ENCODE results near the gene NOS2. TPM values are rescaled to one million over a fixed set of nuclear protein-coding genes. Genes with fewer than 3 reads are reported as not detected.
A peak's percentile ranks its signal among the peaks of the same experiment; 100 is the strongest.
"Not testable (repeated sequence)": the region's sequence is repeated elsewhere in the genome, so short reads cannot be mapped to it uniquely, and the experiment has no call there.

Gene NOS2
- total RNA-seq = under 1 TPM; 0.09 to 0.30 TPM

DNA sequence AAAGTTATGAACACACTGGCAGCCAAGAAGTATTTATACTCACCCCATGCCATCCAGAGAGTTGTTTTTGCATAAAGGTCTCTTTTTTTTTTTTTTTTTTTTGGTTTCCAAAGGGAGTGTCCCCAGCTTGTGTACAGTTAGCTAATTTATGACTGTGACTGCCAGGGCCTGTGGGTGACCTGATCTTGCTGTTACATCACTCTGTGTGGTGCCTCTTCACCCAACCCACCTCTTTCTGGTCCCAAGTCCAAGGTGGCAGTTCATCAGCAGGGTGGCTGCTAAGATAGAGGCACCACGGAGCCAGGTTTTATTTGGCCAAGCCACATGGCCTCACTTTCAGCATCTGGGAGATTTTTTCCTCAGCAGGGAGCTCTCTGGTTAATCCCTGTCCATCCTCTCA is at the start of gene NOS2:
Gene NOS2 (minus strand): TSS at position 8 of the 400 bp plus-strand sequence. CDS start 1,720 bp downstream, outside the sequence.
- H3K9me3 Mint-ChIP-seq = no peaks in the 10 kb centered on the region
- DNase-seq = no peak
- H3K4me3 Mint-ChIP-seq = no peak within 1 kb of the TSS
- no peaks in the 10 kb centered on the region for H3K36me3 Mint-ChIP-seq
- peaks cover 21% of the 10 kb centered on the region for H3K27me3 Mint-ChIP-seq
- H3K27ac Mint-ChIP-seq = no peak within 1 kb of the TSS
- POLR2A ChIA-PET = no interaction called here
- ATAC-seq (ENCODE audit: low read depth) = no peak
- peaks cover 4% of the 10 kb centered on the region for H3K4me1 Mint-ChIP-seq

DNA sequence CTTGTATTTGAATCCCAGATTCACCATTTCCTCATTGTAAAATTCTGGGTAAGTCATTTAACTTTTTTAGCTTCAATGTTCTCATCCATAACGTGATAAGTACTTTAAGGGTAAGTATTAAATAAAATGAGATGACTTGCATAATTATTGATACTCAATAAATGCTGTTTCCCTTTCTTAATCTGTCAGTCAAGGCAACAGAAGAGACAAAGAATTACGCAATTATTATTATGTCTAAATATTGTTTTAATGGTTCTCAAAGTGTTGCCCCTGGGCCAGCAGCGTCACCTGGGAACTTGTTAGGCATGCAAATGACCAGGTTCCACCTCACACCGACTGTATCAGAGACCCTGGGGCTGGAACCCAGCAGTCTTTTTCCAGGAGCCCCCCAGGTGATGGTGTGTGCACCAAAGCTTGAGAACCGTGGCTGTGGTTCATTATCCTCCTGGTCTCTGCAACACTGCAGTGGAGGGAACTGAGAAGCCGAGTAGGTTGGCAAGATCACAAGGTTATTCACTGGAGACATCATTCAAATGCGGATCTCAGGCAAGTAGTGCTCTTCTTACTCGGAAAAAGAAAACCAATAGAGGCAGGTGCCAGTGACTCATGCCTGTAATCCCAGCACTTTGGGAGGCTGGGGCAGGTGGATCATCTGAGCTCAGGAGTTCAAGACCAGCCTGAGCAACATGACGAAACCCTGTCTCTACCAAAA is 49.3 kb upstream of the NOS2 start:
- ATAC-seq (ENCODE audit: low read depth) = no peak
- Mint-ChIP-seq H3K27me3 (peaks cover 4% of the 10 kb centered on the region), H3K27ac (no peak overlapping the region), H3K4me1 (peaks cover 26% of the 10 kb centered on the region), H3K4me3 (no peak overlapping the region), H3K36me3 (peaks cover 2% of the 10 kb centered on the region), H3K9me3 (no peaks in the 10 kb centered on the region)
- POLR2A ChIA-PET = no interaction called here
- no peak for DNase-seq

DNA sequence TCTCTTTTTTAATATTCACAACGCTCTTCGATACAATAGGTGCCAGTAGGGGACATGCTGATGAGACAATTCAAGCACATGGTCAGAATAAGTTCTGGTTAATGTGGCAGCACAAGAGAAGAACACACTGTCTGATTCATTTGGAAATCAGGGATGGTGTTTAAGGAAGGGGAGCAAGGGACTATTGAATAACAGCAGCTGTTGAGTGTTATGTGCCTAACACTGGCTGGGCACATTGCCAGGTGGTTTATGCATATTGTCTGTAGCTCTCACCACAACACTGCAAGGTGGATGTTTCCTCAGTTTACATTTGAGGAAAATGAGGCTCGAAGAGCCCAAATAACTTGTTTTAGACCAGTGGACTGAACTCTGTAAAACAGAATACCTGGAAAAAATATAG is 48.6 kb upstream of the NOS2 start:
- DNase-seq (no peak), ATAC-seq (ENCODE audit: low read depth) (no peak)
- H3K4me1 Mint-ChIP-seq = peaks cover 26% of the 10 kb centered on the region
- H3K27ac Mint-ChIP-seq = no peak overlapping the region
- POLR2A ChIA-PET = no interaction called here
- H3K27me3 Mint-ChIP-seq = peaks cover 4% of the 10 kb centered on the region
- no peak overlapping the region for H3K4me3 Mint-ChIP-seq
- no peaks in the 10 kb centered on the region for H3K36me3 Mint-ChIP-seq
- no peaks in the 10 kb centered on the region for H3K9me3 Mint-ChIP-seq

DNA sequence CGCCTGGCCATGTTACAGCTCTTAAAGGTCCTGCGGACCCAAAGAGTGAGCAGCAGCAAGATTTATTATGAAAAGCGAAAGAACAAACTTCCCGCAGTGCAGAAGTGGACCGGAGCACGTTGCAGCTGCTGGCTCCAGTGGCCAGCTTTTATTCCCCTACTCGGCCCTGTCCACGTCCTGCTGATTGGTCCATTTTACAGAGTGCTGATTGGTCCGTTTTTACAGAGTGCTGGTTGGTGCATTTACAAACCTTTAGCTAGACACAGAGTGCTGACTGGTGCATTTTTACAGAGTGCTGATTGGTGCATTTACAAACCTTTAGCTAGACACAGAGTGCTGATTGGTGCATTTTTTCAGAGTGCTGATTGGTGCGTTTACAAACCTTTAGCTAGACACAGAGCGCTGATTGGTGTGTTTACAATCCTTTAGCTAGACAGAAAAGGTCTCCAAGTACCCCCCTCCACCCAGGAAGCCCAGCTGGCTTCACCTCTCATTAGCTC is 46.5 kb upstream of the NOS2 start:
- Mint-ChIP-seq H3K4me1 (peaks cover 26% of the 10 kb centered on the region), H3K4me3 (peak overlapping the region; percentile 75), H3K27ac (peak overlapping the region; percentile 81)
- not testable (repeated sequence) for H3K36me3 Mint-ChIP-seq; H3K9me3 Mint-ChIP-seq; ATAC-seq (ENCODE audit: low read depth); DNase-seq; H3K27me3 Mint-ChIP-seq
- POLR2A ChIA-PET = interaction anchor here (0.6 to 1.8 kb wide), 4 partner anchors 8 to 39 kb away, joined by 3 to 12 read pairs (median 4); no protein-coding TSS in a partner anchor

DNA sequence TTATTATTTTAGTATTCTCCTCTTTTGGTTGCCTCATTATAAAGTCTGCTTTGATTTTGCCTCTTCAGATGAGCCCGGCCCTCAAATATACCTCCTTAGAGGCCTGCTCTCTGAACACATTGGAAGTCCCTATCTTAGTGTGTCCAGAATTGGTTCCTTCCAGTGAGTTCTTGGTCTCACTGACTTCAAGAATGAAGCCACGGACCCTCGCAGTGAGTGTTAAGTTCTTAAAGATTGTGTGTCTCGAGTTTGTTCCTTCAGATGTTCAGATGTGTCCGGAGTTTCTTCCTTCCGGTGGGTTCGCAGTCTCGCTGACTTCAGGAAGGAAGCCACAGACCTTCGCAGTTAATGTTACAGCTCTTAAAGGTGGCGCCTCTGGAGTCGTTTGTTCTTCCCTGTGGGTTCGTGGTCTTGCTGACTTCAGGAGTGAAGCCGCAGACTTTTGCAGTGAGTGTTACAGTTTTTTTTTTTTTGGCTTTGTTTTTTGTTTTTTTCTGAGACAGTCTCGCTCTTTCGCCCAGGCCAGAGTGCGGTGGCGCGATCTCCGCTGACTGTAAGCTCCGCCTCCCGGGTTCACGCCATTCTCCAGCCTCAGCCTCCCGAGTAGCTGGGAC is 45.8 kb upstream of the NOS2 start:
- Mint-ChIP-seq H3K4me1 (peaks cover 26% of the 10 kb centered on the region), H3K36me3 (peaks cover 4% of the 10 kb centered on the region), H3K27ac (peak overlapping the region; percentile 81), H3K4me3 (peak overlapping the region; percentile 75), H3K27me3 (no peaks in the 10 kb centered on the region), H3K9me3 (no peaks in the 10 kb centered on the region)
- DNase-seq (peak; percentile 60), ATAC-seq (ENCODE audit: low read depth) (peak; percentile 76)
- POLR2A ChIA-PET = interaction anchor here (1.2 to 1.8 kb wide), 3 partner anchors 32 to 38 kb away, joined by 3 to 12 read pairs (median 4); no protein-coding TSS in a partner anchor

DNA sequence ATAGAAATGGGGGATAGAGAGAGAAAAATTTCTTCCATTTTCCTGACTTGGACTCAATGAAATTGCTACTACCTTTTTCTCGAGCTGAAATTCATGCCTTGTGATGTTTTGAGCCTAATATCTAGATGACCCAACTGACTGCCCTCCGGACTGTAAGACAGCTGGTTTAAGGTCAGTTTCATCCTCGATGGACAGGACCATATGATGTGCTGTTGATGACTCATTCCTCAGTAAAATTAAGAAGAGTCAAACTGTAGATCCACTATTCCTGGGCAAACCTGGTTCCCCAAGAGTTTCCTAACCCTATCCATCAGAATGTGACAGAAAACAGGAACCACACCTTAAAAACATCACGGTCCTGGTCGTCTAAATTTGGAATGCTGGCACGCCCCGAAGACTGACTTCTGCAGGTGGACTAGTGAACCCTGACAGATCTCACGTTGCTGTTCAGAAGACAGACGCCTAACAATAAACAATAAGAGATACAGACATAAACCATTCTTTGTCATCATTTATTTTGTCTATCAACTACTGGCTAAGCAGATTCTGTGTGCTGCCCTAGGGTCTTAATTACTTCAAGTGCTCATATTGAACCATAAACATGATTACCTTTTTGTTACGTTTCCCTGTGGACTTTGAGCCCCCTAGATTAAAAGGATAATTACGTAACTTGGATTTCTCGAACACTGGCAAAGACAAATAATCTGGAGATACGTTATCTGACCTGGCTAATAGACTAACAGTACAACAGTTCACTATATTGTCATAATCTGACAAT is 45.1 kb upstream of the NOS2 start:
- POLR2A ChIA-PET = interaction anchor here (1.2 to 1.8 kb wide), 2 partner anchors 33 to 37 kb away, joined by 3 to 12 read pairs; no protein-coding TSS in a partner anchor
- H3K4me1 Mint-ChIP-seq = peaks cover 26% of the 10 kb centered on the region
- no peaks in the 10 kb centered on the region for H3K27me3 Mint-ChIP-seq
- DNase-seq (no peak), ATAC-seq (ENCODE audit: low read depth) (no peak)
- H3K9me3 Mint-ChIP-seq = no peaks in the 10 kb centered on the region
- H3K36me3 Mint-ChIP-seq = peaks cover 4% of the 10 kb centered on the region
- no peak overlapping the region for H3K4me3 Mint-ChIP-seq
- H3K27ac Mint-ChIP-seq = no peak overlapping the region

DNA sequence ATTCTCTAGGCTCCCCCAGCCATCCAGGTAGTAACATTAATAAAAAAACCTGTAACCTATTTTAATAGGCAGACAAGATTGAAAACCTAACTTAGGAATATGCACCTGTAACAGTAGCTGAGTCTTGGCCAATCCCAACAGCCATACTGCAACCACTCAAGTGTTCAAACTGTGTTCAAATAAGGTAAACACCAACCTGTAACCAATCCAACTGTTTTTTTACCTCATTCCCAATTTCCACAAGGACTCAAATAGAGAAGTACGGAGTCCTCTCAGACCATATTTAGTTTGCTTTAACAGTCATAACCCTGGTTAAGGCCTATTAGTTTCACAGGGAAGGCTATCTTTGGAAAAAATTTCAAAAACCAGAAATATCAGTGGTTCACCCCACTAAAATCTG is 40.4 kb upstream of the NOS2 start:
- ATAC-seq (ENCODE audit: low read depth) = no peak
- DNase-seq = no peak
- peaks cover 8% of the 10 kb centered on the region for H3K4me1 Mint-ChIP-seq

DNA sequence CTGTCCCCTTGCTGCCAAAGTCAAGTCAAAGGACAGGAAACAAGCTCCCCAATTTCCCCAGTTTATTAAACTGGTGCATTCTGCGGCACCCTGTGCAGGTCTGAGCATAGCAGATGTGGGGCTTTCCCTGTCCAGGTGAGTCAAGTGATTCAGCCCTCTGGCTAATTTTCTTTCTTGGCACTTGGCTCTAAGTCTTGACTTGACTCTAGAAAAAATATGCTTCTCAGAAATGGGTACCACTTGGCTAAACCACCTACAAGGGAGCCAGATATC is 40.0 kb upstream of the NOS2 start:
- H3K36me3 Mint-ChIP-seq; ATAC-seq (ENCODE audit: low read depth); H3K4me1 Mint-ChIP-seq; H3K9me3 Mint-ChIP-seq; POLR2A ChIA-PET; H3K27me3 Mint-ChIP-seq; H3K4me3 Mint-ChIP-seq; H3K27ac Mint-ChIP-seq; DNase-seq: not testable (repeated sequence)

More for the DNA sequence above, 40.4 kb upstream of the NOS2 start:
- POLR2A ChIA-PET = no interaction called here
- no peak overlapping the region for H3K27ac Mint-ChIP-seq
- H3K9me3 Mint-ChIP-seq = no peaks in the 10 kb centered on the region
- peaks cover 4% of the 10 kb centered on the region for H3K36me3 Mint-ChIP-seq
- no peak overlapping the region for H3K4me3 Mint-ChIP-seq
- H3K27me3 Mint-ChIP-seq = no peaks in the 10 kb centered on the region

DNA sequence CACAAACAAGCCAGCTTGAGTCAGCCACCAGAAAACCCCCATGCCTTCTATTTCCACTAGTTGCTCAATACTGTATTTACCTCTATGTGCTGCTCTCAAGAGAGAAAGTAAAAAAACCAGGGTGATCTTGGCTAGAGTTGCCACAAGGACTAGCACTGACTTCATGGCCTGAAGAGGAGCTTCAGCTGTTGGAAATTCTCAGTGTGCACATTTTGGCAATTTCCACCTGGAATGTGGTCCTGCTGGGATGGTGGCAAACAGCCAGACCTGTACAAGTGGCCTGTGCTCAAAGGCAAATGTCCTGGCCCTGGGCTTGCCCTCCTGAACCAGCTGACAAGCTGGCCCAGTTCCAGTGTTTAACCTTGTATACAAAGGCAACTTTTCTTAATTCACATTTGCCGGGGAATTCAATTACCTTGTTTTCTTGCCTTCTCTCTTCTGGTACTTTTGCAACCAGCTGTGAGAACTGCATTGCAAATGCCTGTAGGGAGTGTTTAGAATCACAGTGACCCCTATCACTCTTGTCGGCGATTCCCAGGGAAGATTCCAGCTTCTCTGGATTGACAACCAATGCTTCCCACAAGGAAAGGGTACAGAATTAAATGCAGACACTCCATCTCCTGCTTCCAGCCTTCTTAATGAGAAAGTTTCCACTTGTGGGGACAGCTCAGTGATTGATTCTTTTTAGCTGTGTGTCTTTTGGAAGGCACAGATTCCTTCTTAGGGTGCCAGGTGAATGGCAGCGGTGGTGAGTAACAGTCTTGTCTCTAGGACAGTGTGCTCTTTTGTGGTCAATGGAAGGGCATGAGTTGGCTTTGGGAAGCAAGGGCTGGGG is 39.5 kb upstream of the NOS2 start:
- H3K27ac Mint-ChIP-seq; DNase-seq; H3K27me3 Mint-ChIP-seq; H3K9me3 Mint-ChIP-seq; ATAC-seq (ENCODE audit: low read depth); H3K4me1 Mint-ChIP-seq; H3K4me3 Mint-ChIP-seq; H3K36me3 Mint-ChIP-seq; POLR2A ChIA-PET: not testable (repeated sequence)

DNA sequence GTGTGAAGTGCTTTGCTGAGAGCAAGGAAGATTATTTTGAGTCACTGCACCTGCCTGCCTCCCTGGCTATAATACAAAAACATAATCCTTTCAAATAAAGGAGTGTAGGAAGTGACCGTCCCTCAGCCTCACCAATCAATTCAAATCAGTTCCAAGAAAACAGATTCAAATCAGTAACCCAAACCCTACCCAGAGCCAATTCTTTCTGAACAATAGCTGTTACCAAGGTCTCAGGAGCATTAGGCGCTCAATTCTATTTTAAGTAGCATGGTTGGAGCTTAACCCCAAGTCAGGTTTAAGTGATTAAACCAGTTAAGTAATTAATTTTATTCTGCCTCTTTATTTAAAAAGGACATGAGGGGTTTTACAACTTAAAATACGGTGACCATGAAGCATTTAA is 38.3 kb upstream of the NOS2 start:
- POLR2A ChIA-PET; H3K4me3 Mint-ChIP-seq; H3K4me1 Mint-ChIP-seq; H3K9me3 Mint-ChIP-seq; H3K36me3 Mint-ChIP-seq; ATAC-seq (ENCODE audit: low read depth); DNase-seq; H3K27ac Mint-ChIP-seq; H3K27me3 Mint-ChIP-seq: not testable (repeated sequence)

DNA sequence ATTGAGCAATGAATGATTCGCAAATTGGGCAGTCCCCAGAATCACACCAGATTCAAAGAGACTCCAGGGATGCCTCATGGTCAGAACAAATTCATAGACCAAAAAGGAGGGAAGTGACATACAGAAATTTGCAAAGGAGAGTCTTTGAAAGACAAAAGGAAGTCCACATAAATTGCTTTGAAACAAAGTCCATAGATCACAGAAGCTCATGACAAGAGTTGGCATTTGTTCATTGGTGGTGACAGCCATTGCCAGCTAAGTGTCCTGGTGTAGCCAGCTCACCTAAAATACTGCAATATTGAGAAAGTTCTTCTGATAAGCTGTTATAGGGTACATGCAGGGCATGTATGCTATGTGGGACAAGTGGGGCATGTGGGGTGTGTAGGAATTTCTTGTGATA is 37.4 kb upstream of the NOS2 start:
- H3K36me3 Mint-ChIP-seq; H3K27ac Mint-ChIP-seq; H3K9me3 Mint-ChIP-seq; DNase-seq; H3K4me3 Mint-ChIP-seq; POLR2A ChIA-PET; H3K27me3 Mint-ChIP-seq; H3K4me1 Mint-ChIP-seq; ATAC-seq (ENCODE audit: low read depth): not testable (repeated sequence)

DNA sequence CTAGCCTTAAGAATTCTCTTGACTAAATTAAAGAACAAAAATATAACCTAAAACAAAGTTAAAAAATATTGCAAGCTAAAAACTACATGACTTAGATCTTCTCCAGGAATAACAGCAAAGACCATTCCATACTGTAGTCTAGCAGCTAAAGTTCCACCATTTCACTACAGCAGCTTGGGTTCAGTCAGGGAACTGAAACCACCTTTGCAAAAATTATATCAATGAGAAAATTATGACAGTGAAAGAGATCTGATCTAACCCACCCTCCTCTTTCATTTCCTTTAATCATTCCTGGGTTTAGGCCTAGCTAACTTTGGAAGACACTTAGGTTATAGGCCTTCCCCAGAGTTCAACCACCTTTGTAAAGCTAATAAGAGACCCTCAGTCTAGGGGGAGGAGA is 36.3 kb upstream of the NOS2 start:
- POLR2A ChIA-PET = no interaction called here
- peaks cover 4% of the 10 kb centered on the region for H3K36me3 Mint-ChIP-seq
- DNase-seq (no peak), ATAC-seq (ENCODE audit: low read depth) (no peak)
- H3K4me1 Mint-ChIP-seq = no peaks in the 10 kb centered on the region
- no peak overlapping the region for H3K4me3 Mint-ChIP-seq
- H3K27ac Mint-ChIP-seq = no peak overlapping the region
- H3K9me3 Mint-ChIP-seq = peaks cover 5% of the 10 kb centered on the region
- no peaks in the 10 kb centered on the region for H3K27me3 Mint-ChIP-seq

DNA sequence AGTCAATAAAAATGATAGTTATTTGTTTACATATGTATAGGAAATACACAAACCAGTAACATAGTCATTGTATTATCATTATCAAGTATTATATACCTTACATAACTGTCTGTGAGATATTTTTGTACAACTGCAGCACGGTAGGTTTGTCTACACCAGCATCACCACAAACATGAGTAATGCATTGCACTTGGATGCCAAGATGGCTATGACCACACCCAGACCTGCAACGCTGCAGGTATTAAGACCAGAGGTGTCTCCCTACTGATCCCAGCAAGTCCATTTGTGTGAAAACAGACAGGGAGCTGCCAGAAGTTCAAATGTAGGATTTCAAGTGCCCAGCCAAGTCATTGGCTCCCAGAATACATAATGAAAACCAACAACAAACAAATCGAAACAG is 34.2 kb upstream of the NOS2 start:
- Mint-ChIP-seq H3K4me3 (no peak overlapping the region), H3K9me3 (peaks cover 5% of the 10 kb centered on the region)

More for the DNA sequence above, 34.2 kb upstream of the NOS2 start:
- ATAC-seq (ENCODE audit: low read depth) = no peak
- Mint-ChIP-seq H3K27me3 (no peaks in the 10 kb centered on the region), H3K4me1 (no peaks in the 10 kb centered on the region), H3K36me3 (peaks cover 2% of the 10 kb centered on the region), H3K27ac (no peak overlapping the region)
- no peak for DNase-seq
- POLR2A ChIA-PET = no interaction called here

Data from activated naive CD8-positive, alpha-beta T cell treated with anti-CD3 and anti-CD28 coated beads, Interleukin-2, amount 10 ng/mL, durations not matched to agents 7 days and 5 days (primary cell).